MM.1S (cell line): Measurements from ENCODE around the gene DNAH6.

Experiments
- CTCF ChIP-seq: fragments of 300-600 bp; sonication (generic); IDR thresholded peaks from 2 replicates; pipeline ENCODE4 v1.5.1; 2016; ENCODE audit warnings: antibody characterized with exemption, low read length, mixed read lengths
- EZH2 ChIP-seq: fragments of 300-600 bp; sonication (generic); optimal IDR thresholded peaks from 2 replicates; pipeline ENCODE3; 2017; ENCODE audit warnings: low read depth, mild to moderate bottlenecking, antibody characterized with exemption, low read length, mixed read lengths
- EZH2phosphoT487 ChIP-seq: fragments of 300-600 bp; sonication (generic); IDR thresholded peaks from 2 replicates; pipeline ENCODE4 v1.6.1; 2018; ENCODE audit warnings: antibody characterized with exemption, low read length

GRCh38 chr2:84550916-84551315 lies 34.6 kb downstream of the DNAH6 start:
- TF ChIP-seq CTCF (no peak), EZH2 (no peak), EZH2phosphoT487 (no peak)
